Measurements from ENCODE around the gene ANKRD13B.
A peak's percentile ranks its signal among the peaks of the same experiment; 100 is the strongest.
"Not testable (repeated sequence)": the region's sequence is repeated elsewhere in the genome, so short reads cannot be mapped to it uniquely, and the experiment has no call there.

ANKRD13B gene

GRCh38 chr17:29642171-29642611 lies 49.3 kb downstream of the ANKRD13B start:
- DNase-seq (ENCODE audit: low spot score), result no peak

- DNase-seq (ENCODE audit: low spot score), result no peak
These were observed 50.9 kb downstream of the ANKRD13B start for GRCh38 chr17:29643817-29644160.

DNA sequence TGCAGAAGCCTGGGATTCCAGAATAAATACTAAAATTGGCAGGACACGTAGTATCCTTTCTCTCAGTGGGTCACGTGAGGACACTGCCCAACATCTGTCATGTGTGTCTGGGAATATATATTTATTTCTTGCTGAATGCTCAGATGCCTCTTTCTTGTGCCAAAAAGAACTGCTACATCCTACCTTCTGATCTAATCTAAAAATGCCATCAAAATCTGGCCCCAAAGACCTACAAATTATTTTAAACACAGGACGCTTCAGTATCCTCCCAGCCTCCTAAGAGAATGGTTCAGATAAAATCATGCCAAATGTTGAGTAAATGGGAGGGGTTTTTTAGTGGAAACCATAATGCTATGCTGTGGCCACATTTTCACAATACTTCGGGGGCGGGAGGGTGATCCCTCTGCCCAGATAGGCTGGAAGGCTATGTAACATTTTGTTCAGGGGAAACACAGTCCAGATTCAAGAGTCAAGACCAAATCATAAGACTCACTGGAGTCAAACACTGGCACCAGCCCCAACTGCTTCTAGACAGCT lies 52.7 kb downstream of the ANKRD13B start:
- DNase-seq (ENCODE audit: low spot score), result peak; percentile 79

DNA sequence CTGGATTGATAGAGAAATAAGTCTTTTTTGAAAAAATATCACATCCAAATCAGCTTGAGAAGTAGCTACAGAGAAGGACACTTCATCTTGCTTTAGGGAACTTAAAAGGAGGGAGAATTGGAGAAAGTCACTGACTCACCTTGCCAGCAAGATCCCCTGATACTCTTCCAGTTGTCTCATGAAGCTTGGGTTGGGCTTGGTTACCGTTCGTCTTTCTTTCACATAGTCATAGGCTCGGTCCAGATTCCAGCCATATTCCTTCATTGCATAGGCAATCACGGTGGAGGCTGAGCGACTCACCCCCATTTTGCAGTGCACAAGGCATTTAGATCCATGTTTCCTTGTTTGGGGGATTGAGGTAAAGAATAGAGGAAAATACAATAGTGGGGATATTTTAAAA lies 55.1 kb downstream of the ANKRD13B start:
- no peak for DNase-seq (ENCODE audit: low spot score)

DNA sequence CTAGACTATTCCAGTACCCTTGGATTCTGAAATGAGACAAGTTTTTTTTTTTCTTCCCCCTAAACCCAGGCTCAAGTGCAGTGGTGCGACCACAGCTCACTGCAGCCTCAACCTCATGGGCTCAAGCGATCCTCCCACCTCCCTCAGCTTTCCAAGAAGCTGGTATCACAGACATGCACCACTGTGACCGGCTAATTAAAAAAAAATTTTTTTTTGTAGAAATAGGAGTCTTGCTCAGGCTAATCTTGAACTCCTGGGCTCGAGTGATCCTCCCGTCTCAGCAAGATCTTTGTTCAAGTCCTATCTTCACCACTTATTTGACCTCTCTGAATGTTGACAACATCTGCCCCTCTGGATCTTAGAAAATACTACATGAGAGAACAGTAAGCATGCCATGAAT lies 56.4 kb downstream of the ANKRD13B start:
- DNase-seq (ENCODE audit: low spot score), result no peak

GRCh38 chr17:29650396-29650795 lies 57.5 kb downstream of the ANKRD13B start:
- DNase-seq (ENCODE audit: low spot score), result no peak

DNA sequence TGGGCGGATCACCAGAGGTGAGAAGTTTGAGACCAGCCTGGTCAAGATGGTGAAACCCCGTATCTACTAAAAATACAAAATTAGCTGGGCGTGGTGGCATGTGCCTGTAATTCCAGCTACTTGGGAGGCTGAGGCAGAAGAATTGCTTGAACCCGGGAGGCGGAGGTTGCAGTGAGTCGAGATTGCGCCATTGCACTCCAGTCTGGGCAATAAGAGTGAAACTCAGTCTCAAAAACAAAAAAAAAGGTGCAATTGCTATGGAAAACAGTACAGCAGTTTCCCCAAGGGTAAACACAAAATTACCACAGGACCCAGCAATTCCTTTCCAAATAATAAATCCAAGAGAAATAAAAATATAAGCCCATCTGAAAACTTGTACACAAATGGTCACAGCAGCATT lies 59.0 kb downstream of the ANKRD13B start:
- DNase-seq (ENCODE audit: low spot score), result not testable (repeated sequence)

- DNase-seq (ENCODE audit: low spot score), result no peak
These were observed 60.0 kb downstream of the ANKRD13B start for GRCh38 chr17:29652976-29653375.

- no peak for DNase-seq (ENCODE audit: low spot score)
These were observed 61.2 kb downstream of the ANKRD13B start for GRCh38 chr17:29653995-29654714.

GRCh38 chr17:29655323-29655722 lies 62.4 kb downstream of the ANKRD13B start:
- no peak for DNase-seq (ENCODE audit: low spot score)

DNA sequence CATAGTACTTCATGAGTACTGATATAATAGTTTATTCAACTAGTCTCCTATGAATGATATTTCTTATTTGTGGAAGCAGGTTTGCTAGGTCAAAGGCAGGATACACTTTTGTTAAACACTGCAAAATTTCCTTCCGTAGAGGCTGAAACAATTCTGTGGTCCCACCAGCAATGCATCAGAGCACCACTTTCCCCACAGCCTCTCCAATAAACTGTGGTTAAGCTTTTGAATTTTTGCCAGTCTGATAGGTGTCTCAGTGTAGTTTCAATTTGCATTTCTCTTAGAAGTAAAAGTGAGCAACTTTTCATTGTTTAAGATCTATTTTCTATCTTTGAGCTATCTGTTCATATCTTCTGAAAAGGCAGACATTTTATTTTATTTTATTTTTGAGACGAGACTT lies 66.2 kb downstream of the ANKRD13B start:
- no peak for DNase-seq (ENCODE audit: low spot score)

DNA sequence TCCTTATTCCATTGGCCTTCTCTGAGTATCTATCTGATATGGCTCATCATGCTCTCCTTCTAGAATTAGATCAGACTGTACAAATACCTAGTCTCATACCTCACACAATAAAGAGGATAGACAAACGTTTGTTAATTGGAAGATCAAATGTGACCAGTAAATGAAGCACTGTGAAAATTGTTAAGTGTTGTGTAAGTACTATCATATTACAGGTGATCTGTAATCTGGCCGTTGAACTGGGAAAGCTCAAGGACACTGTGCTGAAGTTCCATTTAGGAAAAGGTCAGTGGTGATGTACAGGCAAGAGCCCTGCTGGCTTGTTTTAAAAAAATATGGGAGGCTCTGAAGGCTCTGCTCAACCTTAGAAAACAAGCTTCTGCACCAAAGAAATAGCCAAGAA lies 68.3 kb downstream of the ANKRD13B start:
- DNase-seq (ENCODE audit: low spot score), result no peak

DNA sequence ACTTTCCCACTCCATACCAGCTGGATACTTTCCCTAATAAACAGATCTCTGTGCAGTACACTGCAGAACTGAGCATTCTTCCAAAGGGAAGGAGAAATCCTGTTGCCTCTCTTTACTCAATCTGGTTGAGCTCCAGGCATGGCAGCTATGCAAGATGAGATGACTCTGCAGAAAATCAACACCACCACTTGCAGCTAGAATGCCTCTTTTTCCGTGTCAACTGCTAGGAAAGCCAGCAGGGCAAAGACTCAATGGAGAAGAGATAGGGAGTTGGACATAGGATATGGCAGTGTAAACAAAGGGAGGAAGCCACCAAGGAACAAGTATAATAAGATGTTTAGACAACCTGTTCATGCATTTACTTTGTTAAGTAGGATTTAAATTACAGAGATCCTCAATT lies 70.2 kb downstream of the ANKRD13B start:
- peak; percentile 17 for DNase-seq (ENCODE audit: low spot score)

Data from AG08395 (cell line).